Endothelial cell of hepatic sinusoid (primary cell): ENCODE measurements around the gene SREBF1.

Experiments used
- in situ Hi-C: cut with HindIII; loops from 2 replicates; pipeline ENCODE4 v1.10.0; 2017; ENCODE audit warnings: low sequenced_read_pairs

SREBF1 gene

GRCh38 chr17:17836818-17837379 is at the start of gene SREBF1:
SREBF1 (minus strand) TSS chr17:17836986; CDS start chr17:17836817, 169 bp downstream.
- in situ Hi-C loops = loop anchor here (10.0 kb wide), 1 partner anchor 102 kb away; no protein-coding TSS in a partner anchor

- in situ Hi-C loops = loop anchor here (5.0 to 10.0 kb wide), 3 partner anchors 74 to 211 kb away; no protein-coding TSS in a partner anchor
Measured at GRCh38 chr17:17886226-17886625, 49.4 kb upstream of the SREBF1 start.

- in situ Hi-C loops = loop anchor here (5.0 to 10.0 kb wide), 3 partner anchors 72 to 210 kb away; no protein-coding TSS in a partner anchor
Measured at GRCh38 chr17:17884391-17885357, 47.9 kb upstream of the SREBF1 start.

GRCh38 chr17:17883801-17884200 is 47.0 kb upstream of the SREBF1 start:
- in situ Hi-C loops = loop anchor here (10.0 kb wide), 1 partner anchor 209 kb away; no protein-coding TSS in a partner anchor

- in situ Hi-C loops = loop anchor here (10.0 kb wide), 1 partner anchor 207 kb away; no protein-coding TSS in a partner anchor
Measured at GRCh38 chr17:17882082-17882581, 45.3 kb upstream of the SREBF1 start.

- in situ Hi-C loops = loop anchor here (10.0 kb wide), 1 partner anchor 206 kb away; no protein-coding TSS in a partner anchor
Measured at GRCh38 chr17:17880577-17881196, 43.9 kb upstream of the SREBF1 start.

- in situ Hi-C loops = no loop called here
Measured at GRCh38 chr17:17877529-17878358, 41.0 kb upstream of the SREBF1 start.

- in situ Hi-C loops = no loop called here
Measured at GRCh38 chr17:17876959-17877528, 40.3 kb upstream of the SREBF1 start.

- in situ Hi-C loops = no loop called here
Measured at GRCh38 chr17:17874478-17874877, 37.7 kb upstream of the SREBF1 start.

- in situ Hi-C loops = no loop called here
Measured at GRCh38 chr17:17873450-17873991, 36.7 kb upstream of the SREBF1 start.

- in situ Hi-C loops = no loop called here
Measured at GRCh38 chr17:17872547-17873345, 36.0 kb upstream of the SREBF1 start.

GRCh38 chr17:17871913-17872312 is 35.1 kb upstream of the SREBF1 start:
- in situ Hi-C loops = no loop called here

- in situ Hi-C loops = no loop called here
Measured at GRCh38 chr17:17870247-17870646, 33.5 kb upstream of the SREBF1 start.

GRCh38 chr17:17868641-17869522 is 32.1 kb upstream of the SREBF1 start:
- in situ Hi-C loops = no loop called here

GRCh38 chr17:17866897-17867296 is 30.1 kb upstream of the SREBF1 start:
- in situ Hi-C loops = no loop called here

- in situ Hi-C loops = no loop called here
Measured at GRCh38 chr17:17866425-17866824, 29.6 kb upstream of the SREBF1 start.

GRCh38 chr17:17865035-17865434 is 28.2 kb upstream of the SREBF1 start:
- in situ Hi-C loops = no loop called here

- in situ Hi-C loops = no loop called here
Measured at GRCh38 chr17:17860766-17861107, 24.0 kb upstream of the SREBF1 start.
